ENCODE data around the gene TMEM37. TPM values are rescaled to one million over a fixed set of nuclear protein-coding genes. Genes with fewer than 3 reads are reported as not detected.

The TMEM37 gene
- total RNA-seq, 1 donor from 2014 or later: not detected

DNA sequence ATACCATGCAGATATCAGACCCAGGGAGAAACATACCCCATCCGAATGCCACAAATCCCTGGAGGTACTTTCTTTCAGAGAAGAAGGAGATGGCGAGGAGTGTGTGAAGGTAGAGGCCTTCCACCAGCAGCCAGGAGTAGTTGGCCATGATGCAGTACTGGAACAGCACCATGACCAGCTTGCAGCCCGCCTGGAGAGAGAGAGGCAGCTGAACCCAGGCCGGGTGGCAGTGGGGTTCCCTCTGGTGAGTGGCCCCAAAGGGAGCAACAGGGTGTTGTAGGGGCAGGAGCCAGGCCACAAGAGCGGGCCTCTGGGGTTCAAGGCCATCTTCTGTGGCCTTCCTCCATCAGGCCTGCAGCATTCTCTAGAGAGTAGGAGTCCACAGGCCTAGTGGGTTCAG is 30.2 kb downstream of the TMEM37 start:
- DNase-seq (ENCODE audit: low read depth) (no peak), FAIRE-seq (no peak)
- TF ChIP-seq, protein P1, sequence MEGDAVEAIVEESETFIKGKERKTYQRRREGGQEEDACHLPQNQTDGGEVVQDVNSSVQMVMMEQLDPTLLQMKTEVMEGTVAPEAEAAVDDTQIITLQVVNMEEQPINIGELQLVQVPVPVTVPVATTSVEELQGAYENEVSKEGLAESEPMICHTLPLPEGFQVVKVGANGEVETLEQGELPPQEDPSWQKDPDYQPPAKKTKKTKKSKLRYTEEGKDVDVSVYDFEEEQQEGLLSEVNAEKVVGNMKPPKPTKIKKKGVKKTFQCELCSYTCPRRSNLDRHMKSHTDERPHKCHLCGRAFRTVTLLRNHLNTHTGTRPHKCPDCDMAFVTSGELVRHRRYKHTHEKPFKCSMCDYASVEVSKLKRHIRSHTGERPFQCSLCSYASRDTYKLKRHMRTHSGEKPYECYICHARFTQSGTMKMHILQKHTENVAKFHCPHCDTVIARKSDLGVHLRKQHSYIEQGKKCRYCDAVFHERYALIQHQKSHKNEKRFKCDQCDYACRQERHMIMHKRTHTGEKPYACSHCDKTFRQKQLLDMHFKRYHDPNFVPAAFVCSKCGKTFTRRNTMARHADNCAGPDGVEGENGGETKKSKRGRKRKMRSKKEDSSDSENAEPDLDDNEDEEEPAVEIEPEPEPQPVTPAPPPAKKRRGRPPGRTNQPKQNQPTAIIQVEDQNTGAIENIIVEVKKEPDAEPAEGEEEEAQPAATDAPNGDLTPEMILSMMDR (IDR thresholded peaks at IDR 0.05; ENCODE audit: insufficient read depth, low read length, severe bottlenecking): no peak
- H3K4me3 ChIP-seq (ENCODE audit: low read depth, low read length): no peak overlapping the region
- H3K27me3 ChIP-seq (ENCODE audit: control insufficient read depth, insufficient read depth, low read length): no peaks in the 10 kb centered on the region
- no peaks in the 10 kb centered on the region for H3K36me3 ChIP-seq (ENCODE audit: control insufficient read depth, insufficient read depth, low read length)

DNA sequence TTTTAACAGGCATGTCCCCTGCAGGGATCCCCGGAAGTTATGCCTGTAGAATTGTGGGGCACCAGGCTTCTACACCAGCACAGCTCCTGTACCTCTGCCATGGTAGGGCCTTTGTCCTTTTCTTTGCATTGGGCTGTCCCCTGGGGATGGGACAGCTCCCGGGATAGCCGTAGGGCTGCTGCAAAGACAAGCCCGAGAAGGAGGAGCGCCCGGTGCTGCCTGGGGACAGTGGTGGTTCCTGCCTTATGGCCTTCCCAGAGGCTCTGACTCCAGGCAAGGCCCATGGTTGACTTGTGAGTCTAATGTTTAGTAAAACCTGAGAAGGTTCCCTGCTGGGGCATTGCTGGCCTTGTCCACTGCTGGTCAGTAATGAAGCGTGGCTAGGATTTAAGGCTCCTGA is 30.9 kb downstream of the TMEM37 start:
- no peaks in the 10 kb centered on the region for H3K36me3 ChIP-seq (ENCODE audit: control insufficient read depth, insufficient read depth, low read length)
- no peak for FAIRE-seq
- no peak overlapping the region for H3K4me3 ChIP-seq (ENCODE audit: low read depth, low read length)
- TF ChIP-seq, protein P1 (IDR thresholded peaks at IDR 0.05; ENCODE audit: insufficient read depth, low read length, severe bottlenecking): no peak
- no peak for DNase-seq (ENCODE audit: low read depth)
- no peaks in the 10 kb centered on the region for H3K27me3 ChIP-seq (ENCODE audit: control insufficient read depth, insufficient read depth, low read length)

DNA sequence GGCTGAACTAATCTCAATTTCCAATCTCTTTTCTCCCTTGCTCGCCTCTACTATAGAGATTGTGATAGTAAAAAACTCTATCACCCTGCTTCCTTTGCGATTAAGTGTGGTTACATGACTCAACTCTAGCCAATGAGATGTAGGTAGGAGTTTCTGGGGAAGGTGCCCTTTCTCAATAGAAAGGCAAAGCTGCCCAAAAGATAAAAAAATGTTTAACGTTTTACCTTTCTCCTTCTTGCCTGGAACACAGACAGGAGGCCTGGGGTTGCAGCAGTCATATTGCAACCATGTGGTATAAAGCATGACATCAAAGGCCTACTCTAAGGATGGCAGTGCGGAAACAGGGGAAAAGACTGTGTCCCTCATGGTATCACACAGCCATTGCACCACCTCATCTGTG is 31.5 kb downstream of the TMEM37 start:
- TF ChIP-seq, protein P1 (IDR thresholded peaks at IDR 0.05; ENCODE audit: insufficient read depth, low read length, severe bottlenecking): no peak
- Histone ChIP-seq H3K36me3 (ENCODE audit: control insufficient read depth, insufficient read depth, low read length) (no peaks in the 10 kb centered on the region), H3K27me3 (ENCODE audit: control insufficient read depth, insufficient read depth, low read length) (no peaks in the 10 kb centered on the region), H3K4me3 (ENCODE audit: low read depth, low read length) (no peak overlapping the region)
- peak; percentile 5 for DNase-seq (ENCODE audit: low read depth)
- no peak for FAIRE-seq

DNA sequence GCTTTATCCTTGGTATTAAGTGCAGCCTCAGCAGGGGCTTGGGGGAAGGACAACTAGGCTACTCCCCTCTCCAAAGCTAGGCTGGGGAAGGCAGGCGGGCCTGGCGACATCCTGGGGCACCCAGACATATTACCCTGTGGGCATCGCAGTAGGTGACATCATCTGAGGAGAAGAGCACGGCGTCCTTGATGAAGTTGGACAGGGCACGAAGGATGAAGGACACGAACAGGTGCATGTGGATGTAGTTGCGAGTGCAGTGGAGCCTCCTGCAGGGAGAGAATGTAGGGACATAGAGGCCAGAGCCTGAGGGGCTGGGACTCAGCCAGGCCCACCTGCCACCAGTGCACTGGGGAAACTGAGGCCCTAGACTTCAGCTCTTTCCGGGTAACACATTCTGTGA is 32.3 kb downstream of the TMEM37 start:
- no peaks in the 10 kb centered on the region for H3K36me3 ChIP-seq (ENCODE audit: control insufficient read depth, insufficient read depth, low read length)
- no peaks in the 10 kb centered on the region for H3K27me3 ChIP-seq (ENCODE audit: control insufficient read depth, insufficient read depth, low read length)
- FAIRE-seq (no peak), DNase-seq (ENCODE audit: low read depth) (no peak)
- H3K4me3 ChIP-seq (ENCODE audit: low read depth, low read length): no peak overlapping the region
- TF ChIP-seq, protein P1 (IDR thresholded peaks at IDR 0.05; ENCODE audit: insufficient read depth, low read length, severe bottlenecking): no peak

DNA sequence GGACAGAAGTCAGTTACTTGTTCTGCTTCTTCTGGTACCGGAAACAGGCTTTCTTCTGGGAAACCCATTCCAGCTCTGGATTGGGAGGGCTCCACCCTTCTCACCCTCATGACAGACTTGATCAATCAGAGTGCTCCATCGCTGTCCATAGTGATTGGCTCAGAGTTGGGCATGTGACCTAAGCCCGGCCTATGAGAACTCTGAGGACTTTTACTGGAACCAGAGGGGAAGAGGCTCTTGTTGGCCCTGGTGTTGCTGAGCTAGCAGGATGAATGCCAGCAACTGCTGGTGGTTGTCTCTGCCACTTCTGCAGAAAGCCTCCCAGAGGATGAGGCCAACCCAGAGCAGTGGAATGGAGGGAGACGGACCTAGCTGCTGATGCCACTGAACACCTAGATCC is 33.3 kb downstream of the TMEM37 start:
- no peaks in the 10 kb centered on the region for H3K36me3 ChIP-seq (ENCODE audit: control insufficient read depth, insufficient read depth, low read length)
- no peak overlapping the region for H3K4me3 ChIP-seq (ENCODE audit: low read depth, low read length)
- peak; percentile 50 for FAIRE-seq
- H3K27me3 ChIP-seq (ENCODE audit: control insufficient read depth, insufficient read depth, low read length): no peaks in the 10 kb centered on the region
- TF ChIP-seq, protein P1 (IDR thresholded peaks at IDR 0.05; ENCODE audit: insufficient read depth, low read length, severe bottlenecking): no peak
- DNase-seq (ENCODE audit: low read depth): no peak

DNA sequence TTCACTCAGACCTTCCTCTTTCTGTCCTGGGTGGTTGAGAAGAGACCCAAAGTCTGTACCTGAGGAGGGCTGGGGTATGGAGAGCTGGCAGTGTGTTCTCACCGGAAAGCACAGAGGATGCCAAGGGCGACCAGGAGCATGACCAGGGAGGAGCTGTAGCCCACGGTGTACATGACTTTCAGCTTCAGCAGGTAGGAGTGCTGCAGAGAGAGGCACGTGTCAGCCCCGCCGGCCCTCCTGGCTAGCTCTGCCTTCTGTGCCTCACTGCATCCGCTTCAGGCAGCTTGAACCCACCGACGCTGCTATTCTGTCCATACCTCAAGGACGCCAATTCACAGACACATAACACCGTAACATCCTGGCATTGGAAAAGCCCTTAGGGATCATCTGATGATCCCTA is 34.0 kb downstream of the TMEM37 start:
- Histone ChIP-seq H3K36me3 (ENCODE audit: control insufficient read depth, insufficient read depth, low read length) (no peaks in the 10 kb centered on the region), H3K4me3 (ENCODE audit: low read depth, low read length) (no peak overlapping the region), H3K27me3 (ENCODE audit: control insufficient read depth, insufficient read depth, low read length) (no peaks in the 10 kb centered on the region)
- no peak for DNase-seq (ENCODE audit: low read depth)
- no peak for FAIRE-seq
- TF ChIP-seq, protein P1 (IDR thresholded peaks at IDR 0.05; ENCODE audit: insufficient read depth, low read length, severe bottlenecking): no peak
